D721Med (cell line): Measurements from ENCODE around the gene CLTB.

Experiments
- DNase-seq: peaks from one replicate; pipeline ENCODE4 v3.0.0; 2011; ENCODE audit warnings: low spot score; ENCODE audit not compliant: insufficient read length
- FAIRE-seq: peaks from 2 replicates; lab custom pipeline; 2011; peaks lifted over from hg19 to GRCh38; lab: Jason Lieb, UNC
- TF ChIP-seq, protein P1 (sequence below): IDR thresholded peaks from 2 replicates; pipeline ENCODE4 v1.5.1; 2012; ENCODE audit warnings: mild to moderate bottlenecking, control low read depth; ENCODE audit not compliant: insufficient read depth; ENCODE audit errors: missing control alignments

CLTB gene

DNA sequence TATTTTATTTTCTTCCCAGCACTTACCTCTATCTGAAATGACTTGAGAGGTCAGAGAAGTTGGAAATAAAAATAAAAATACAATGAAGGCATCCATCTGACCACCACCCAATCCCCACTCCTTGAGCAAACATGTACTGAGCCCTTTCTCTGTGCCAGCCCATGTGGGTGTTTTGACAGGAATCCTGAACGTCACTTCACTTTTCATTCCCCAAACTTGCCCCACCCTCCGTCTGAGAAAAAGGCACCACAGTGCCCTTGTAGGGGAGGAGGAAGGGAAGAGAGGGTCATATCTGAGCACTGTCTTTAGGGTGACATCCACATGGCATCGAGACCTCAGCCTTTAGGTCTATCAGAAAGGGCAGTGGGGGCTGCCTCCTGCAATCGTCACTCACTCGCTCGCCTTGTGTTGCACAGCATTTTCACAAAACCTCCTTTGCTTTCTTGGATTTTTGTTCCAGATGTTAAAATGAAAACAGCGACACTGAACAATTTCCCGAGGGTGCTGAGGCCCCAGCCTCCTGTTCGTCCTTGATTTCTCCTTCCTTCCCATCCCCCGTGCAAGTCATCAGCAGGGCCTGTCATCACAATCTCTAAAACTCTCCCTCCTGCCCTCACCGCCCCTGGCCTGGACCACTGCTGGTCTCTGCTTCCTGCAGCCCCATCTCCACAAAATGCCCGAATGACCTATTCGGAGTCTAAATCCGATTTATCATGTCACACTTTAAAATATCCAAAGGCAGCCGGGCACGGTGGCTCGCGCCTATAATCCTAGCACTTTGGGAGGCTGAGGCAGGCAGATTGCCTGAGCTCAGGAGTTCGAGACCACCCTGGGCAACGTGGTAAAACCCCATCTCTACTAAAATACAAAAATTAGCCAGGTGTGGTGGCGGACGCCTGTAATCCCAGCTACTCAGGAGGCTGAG lies 14.8 kb downstream of the CLTB start:
- FAIRE-seq (no peak), DNase-seq (no peak)
- TF ChIP-seq, protein P1, sequence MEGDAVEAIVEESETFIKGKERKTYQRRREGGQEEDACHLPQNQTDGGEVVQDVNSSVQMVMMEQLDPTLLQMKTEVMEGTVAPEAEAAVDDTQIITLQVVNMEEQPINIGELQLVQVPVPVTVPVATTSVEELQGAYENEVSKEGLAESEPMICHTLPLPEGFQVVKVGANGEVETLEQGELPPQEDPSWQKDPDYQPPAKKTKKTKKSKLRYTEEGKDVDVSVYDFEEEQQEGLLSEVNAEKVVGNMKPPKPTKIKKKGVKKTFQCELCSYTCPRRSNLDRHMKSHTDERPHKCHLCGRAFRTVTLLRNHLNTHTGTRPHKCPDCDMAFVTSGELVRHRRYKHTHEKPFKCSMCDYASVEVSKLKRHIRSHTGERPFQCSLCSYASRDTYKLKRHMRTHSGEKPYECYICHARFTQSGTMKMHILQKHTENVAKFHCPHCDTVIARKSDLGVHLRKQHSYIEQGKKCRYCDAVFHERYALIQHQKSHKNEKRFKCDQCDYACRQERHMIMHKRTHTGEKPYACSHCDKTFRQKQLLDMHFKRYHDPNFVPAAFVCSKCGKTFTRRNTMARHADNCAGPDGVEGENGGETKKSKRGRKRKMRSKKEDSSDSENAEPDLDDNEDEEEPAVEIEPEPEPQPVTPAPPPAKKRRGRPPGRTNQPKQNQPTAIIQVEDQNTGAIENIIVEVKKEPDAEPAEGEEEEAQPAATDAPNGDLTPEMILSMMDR, result no peak

DNA sequence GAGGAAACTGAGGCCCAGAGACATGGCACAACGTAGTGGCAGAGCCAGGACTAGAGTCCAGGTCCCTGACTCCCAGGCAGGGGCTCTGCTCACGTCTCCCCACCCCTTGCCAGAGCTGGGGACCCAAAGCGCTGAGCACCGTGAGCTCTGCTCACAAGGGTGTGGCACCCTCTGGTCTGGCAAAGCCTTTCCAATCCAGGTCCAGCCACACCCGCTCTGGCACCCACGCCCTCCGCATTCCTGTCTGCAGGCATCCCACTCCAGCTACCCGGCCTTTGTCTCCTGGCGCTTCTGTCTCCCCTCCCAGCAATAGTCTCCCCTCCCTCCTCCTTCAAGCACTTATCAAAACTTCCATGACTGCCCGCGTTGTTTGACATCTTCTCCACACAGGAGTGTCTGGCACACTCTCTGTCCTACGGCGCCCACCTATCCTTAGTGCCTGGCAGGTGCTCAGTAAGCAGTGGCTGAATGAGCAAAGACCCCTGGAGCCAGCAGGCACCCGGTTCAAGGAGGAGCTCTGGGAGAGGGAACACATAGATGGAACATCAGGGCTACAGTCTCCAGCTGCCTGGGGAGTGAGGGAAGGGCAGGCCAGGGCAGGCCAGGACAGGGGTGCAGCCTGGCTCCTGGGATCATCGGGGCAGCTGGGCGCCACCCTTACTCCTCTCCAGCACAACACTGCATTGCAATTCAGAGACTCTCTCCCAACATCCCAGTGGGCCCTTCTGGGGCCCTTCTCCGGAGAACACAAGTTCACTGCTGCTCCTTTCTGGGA lies 15.8 kb downstream of the CLTB start:
- no peak for DNase-seq
- TF ChIP-seq, protein P1, result no peak
- no peak for FAIRE-seq

DNA sequence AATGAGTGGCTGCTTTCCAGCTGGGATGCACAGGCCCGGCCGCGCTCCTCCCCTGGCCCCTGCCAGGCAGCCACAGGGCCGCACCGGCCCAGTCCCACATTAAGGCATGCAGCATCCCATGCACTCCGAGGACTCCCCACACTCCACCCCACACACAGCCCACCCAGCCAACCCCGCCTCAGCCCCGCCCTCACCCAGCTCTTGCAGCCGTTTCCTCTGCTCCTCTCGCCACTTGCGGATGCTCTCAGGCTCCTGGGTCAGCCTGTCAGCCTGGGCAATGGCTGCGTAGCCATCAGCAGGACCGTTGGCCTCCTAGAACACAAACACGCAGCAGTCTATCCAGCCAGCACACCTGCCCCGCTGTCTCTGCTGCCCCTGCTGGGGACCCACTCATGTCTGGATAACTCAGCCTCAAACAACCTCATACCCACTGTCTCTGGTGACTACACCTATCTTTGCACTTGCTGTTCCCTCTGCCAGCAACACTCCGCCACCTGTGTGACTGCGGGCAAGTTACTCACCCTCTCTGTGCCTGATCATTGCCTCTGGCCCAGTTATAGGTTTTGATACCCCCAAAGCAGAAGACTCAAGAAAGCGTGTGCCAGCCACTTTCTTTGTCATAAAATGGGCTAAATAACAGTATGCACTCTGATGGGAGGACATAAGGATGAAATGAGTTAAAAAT lies 18.5 kb downstream of the CLTB start:
- DNase-seq (no peak), FAIRE-seq (no peak)
- TF ChIP-seq, protein P1, result no peak

DNA sequence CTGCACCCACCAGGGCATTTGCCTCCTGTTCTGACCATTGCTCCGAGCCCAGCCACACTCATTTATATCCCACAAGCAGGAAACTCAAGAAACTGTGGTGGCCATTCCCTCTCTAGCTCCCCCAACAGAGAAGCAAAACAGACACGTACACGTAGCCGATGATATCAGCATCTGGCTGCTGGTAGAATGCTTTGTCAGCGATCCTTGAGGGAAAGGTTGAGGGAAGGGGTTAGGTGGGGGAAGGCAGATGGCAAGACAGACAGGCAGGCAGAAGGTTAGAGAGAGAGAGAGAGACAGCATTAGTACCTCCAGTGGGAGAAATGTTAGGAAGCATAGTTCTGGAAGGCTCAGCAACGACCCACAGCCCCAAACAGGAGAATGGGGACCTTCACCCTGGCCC lies 20.0 kb downstream of the CLTB start:
- no peak for DNase-seq
- TF ChIP-seq, protein P1, result no peak
- no peak for FAIRE-seq

DNA sequence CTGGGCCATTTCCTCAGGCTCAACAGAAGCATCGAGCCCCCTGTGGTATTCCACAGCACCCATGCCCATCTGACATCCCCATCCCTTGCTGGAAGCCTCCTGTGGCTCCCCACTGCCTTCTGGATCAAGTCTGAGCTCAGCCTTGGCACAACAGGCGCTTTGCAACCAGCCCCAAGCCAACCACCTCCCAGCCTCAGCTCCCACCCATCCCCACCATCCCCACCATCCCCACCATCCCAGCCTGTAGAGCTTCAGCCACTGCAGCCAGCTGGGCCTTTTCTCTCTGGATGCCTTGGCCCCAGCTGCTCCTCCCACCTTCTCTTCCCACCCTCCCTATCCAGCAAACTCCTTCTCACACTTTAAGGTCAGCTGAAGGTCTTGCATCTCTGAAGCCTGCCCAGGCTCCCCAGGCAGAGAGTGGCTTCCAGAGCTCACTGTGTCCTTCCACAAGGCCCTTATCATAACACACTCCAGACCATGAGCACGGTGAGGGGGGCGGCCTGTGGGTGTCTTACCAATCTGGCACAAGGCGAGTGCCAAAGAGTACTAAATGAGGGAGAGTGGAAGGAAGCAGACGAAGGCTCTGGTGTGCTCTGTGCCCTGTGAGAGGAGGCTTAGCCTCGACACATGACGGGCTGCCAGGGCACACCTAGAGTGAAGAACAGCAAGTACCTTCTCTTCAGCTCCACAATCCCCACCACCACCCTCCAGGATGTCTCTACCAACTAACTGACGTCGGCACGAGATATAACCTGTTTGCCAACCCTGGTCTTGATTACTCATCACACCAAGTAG lies 21.3 kb downstream of the CLTB start:
- TF ChIP-seq, protein P1, result no peak
- no peak for FAIRE-seq
- no peak for DNase-seq

DNA sequence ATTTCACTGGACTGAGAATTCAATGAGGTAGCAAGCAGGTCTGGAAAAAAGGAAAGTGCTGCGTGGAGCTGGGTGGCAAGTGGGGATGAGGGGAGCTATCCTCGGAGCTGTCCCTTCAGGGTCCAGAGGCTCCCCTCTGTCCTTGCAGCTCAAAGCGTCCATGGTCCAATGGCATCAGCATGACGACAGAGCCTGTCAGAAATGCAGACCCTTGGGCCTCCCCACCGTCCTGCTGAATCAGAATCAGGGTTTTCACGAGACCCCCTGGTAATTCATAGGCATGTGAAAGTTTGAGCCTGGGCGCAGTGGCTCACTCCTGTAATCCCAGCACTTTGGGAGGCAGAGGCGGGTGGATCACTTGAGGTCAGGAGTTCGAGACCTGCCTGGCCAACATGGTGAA lies 22.2 kb downstream of the CLTB start:
- TF ChIP-seq, protein P1, result no peak
- DNase-seq (no peak), FAIRE-seq (no peak)
